CD4-positive, alpha-beta T cell (primary cell): ENCODE results near the gene PARD3B. TPM values are rescaled to one million over a fixed set of nuclear protein-coding genes. Genes with fewer than 3 reads are reported as not detected.

ENCODE experiments used
- ATAC-seq: fragments of 200-7000 bp; cut with Tn5 transposase; one replicate; pipeline ENCODE4 v1.10.0; 2022; ENCODE audit warnings: mild to moderate bottlenecking; ENCODE audit not compliant: poor library complexity
- CTCF ChIA-PET: fragments of 350-600 bp; sonication (Branson Sonifier 250); formaldehyde crosslinking; loops from one replicate; lab custom pipeline; 2021; ENCODE audit warnings: antibody characterized with exemption, inconsistent platforms; lab: Charles Lee
- POLR2A ChIA-PET: fragments of 350-600 bp; sonication (Branson Sonifier 250); formaldehyde crosslinking; loops from one replicate; lab custom pipeline; 2021; ENCODE audit warnings: antibody characterized with exemption, inconsistent platforms; lab: Charles Lee
- DNase-seq, 14 experiments: peaks; one replicate each; pipeline ENCODE4 v3.0.0-alpha.2; 2013 to 2020; ENCODE audit warnings: mixed read lengths in 2 of 14
- H3K27ac ChIP-seq, 2 donors: one replicate each; pipeline versions ENCODE4 v1.5.1 to v1.7.0; 2013; ENCODE audit warnings: low read length in 2 of 2, low read depth in 1 of 2, mild to moderate bottlenecking in 1 of 2
- H3K27me3 ChIP-seq, 2 experiments: 1 replicate in 1 of 2; 2 replicates in 1 of 2; pipeline versions ENCODE4 v1.6.1 to v1.7.0; 2013; ENCODE audit warnings: low read length in 2 of 2, control low read depth in 1 of 2, mild to moderate bottlenecking in 1 of 2, moderate library complexity in 1 of 2; ENCODE audit not compliant: insufficient read depth in 2 of 2, control insufficient read depth in 1 of 2
- H3K36me3 ChIP-seq: one replicate; pipeline ENCODE4 v1.6.1; 2013; ENCODE audit warnings: low read length, control low read depth; ENCODE audit not compliant: insufficient read depth
- H3K4me1 ChIP-seq: one replicate; pipeline ENCODE4 v1.6.1; 2013; ENCODE audit warnings: low read length, control low read depth; ENCODE audit not compliant: insufficient read depth
- H3K4me3 ChIP-seq: one replicate; pipeline ENCODE4 v1.5.1; 2013; ENCODE audit warnings: mild to moderate bottlenecking, low read length, moderate library complexity
- H3K9me3 ChIP-seq, 2 experiments: 1 replicate in 1 of 2; 2 replicates in 1 of 2; pipeline versions ENCODE4 v1.6.1 to v1.7.0; 2013; ENCODE audit warnings: low read length in 2 of 2, mild to moderate bottlenecking in 2 of 2, control low read depth in 1 of 2, moderate library complexity in 1 of 2; ENCODE audit not compliant: control insufficient read depth in 1 of 2, insufficient read depth in 1 of 2
- H3K27ac Mint-ChIP-seq: one replicate; pipeline ENCODE4 v1.8.0; 2020; ENCODE audit warnings: mixed read lengths
- H3K27me3 Mint-ChIP-seq: one replicate; pipeline ENCODE4 v1.8.0; 2021; ENCODE audit warnings: mixed read lengths
- H3K36me3 Mint-ChIP-seq: one replicate; pipeline ENCODE4 v1.8.0; 2021; ENCODE audit warnings: low read depth, mixed read lengths
- H3K4me1 Mint-ChIP-seq: one replicate; pipeline ENCODE4 v1.8.0; 2021; ENCODE audit warnings: low read depth, mixed read lengths
- H3K4me3 Mint-ChIP-seq: one replicate; pipeline ENCODE4 v1.8.0; 2020; ENCODE audit warnings: mild to moderate bottlenecking, mixed read lengths
- H3K9me3 Mint-ChIP-seq: one replicate; pipeline ENCODE4 v1.8.0; 2020; ENCODE audit warnings: mixed read lengths
- CTCF ChIP-seq: fragments of 200-600 bp; IDR thresholded peaks from one replicate; pipeline ENCODE4 v1.8.0; 2022; ENCODE audit warnings: antibody characterized with exemption, mild to moderate bottlenecking
- intact Hi-C, 2 experiments: fragments of 100-400 bp; cut with DNase I in 1 of 2; cut with micrococcal nuclease in 1 of 2; formaldehyde crosslinking; loops; one replicate each; pipeline versions ENCODE4 v1.15.1 to v1.9.0; 2023 to 2025; cut with DNase I, micrococcal nuclease
- total RNA-seq, 174 experiments: library from RNA in 2 of 174; stranded (reverse) in 2 of 174; gene quantifications; one replicate each; pipeline ENCODE4 v1.2.3 and lab custom pipeline; 2021 to 2026

PARD3B gene
- total RNA-seq, 2 experiments from 2014 or later: 0.87 to 1.9 TPM

DNA sequence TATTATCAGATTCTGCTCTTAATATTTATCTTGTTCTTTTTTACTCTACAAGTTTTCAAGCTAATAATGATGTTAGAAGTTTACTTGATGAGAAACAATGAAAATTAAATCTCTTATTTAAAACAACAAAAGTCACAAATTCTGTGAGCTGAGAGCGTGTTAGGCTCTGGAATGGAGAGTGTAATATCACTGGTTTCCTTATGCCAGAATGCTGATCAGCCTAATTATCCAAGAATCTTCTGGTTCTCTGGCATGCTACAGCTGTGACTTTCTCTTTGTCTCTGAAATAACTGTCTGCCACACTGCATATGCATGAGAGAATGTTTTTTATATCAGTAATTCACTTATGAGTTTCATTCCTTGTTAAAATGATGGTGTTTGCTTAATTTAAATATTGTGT, 236.7 kb downstream of the PARD3B start:
- Mint-ChIP-seq H3K27ac (no peak overlapping the region), H3K36me3 (no peaks in the 10 kb centered on the region), H3K4me1 (no peaks in the 10 kb centered on the region), H3K9me3 (no peaks in the 10 kb centered on the region), H3K27me3 (peaks cover 1% of the 10 kb centered on the region), H3K4me3 (no peak overlapping the region)
- ATAC-seq (no peak), DNase-seq (no peak)
- no peaks in the 10 kb centered on the region for H3K9me3 ChIP-seq
- intact Hi-C loops: no loop called here
- TF ChIP-seq CTCF: no peak
- POLR2A ChIA-PET: no interaction called here
- no peak overlapping the region for H3K27ac ChIP-seq
- CTCF ChIA-PET: no interaction called here
- H3K27me3 ChIP-seq: no peaks in the 10 kb centered on the region
- H3K36me3 ChIP-seq: no peaks in the 10 kb centered on the region
- H3K4me3 ChIP-seq: no peak overlapping the region
- no peaks in the 10 kb centered on the region for H3K4me1 ChIP-seq

DNA sequence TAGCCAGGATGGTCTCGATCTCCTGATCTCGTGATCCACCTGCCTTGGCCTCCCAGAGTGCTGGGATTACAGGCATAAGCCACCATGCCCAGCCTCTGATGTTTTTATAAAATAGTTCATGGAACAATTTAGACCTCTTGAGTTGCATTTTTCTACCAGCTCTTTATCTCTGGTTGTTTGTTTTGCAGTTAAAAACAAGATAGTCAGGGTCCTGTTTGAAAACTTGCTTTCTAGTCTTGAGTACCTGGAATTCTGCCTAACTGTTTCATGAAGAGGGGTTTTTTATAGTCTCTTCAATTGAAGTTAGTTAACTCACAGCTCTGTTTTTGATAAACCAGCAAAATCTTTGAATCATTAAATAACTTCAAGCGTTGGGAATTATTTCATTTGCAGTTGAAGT, 244.8 kb downstream of the PARD3B start:
- Mint-ChIP-seq H3K4me1 (no peaks in the 10 kb centered on the region), H3K27me3 (no peaks in the 10 kb centered on the region), H3K27ac (no peak overlapping the region), H3K9me3 (no peaks in the 10 kb centered on the region), H3K36me3 (no peaks in the 10 kb centered on the region), H3K4me3 (no peak overlapping the region)
- DNase-seq (no peak), ATAC-seq (no peak)
- intact Hi-C loops: no loop called here
- Histone ChIP-seq H3K4me1 (no peaks in the 10 kb centered on the region), H3K9me3 (no peaks in the 10 kb centered on the region), H3K27me3 (no peaks in the 10 kb centered on the region), H3K27ac (no peak overlapping the region), H3K36me3 (no peaks in the 10 kb centered on the region), H3K4me3 (no peak overlapping the region)
- ChIA-PET CTCF (no interaction called here), POLR2A (no interaction called here)
- TF ChIP-seq CTCF: no peak

DNA sequence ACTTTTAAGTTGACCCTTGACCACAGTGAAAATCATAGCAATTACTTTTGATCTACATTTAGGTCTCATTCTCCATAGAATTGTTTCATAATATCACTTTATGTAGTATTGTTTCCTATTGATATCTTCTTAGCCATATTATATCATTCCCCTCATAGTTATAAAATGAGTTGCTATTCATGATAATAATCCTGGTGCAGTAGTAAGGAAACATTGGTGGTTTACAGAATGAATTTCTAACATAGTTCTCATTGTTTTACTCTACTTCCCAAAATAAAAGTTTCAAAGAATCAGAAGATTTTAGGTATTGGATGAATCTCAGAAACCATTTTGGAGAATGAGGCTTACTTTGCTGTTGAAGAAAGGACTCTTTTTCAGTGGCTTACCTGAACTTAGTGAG, 246.0 kb downstream of the PARD3B start:
- no peak for DNase-seq
- Mint-ChIP-seq H3K27me3 (no peaks in the 10 kb centered on the region), H3K4me3 (no peak overlapping the region), H3K27ac (no peak overlapping the region), H3K9me3 (no peaks in the 10 kb centered on the region), H3K36me3 (no peaks in the 10 kb centered on the region), H3K4me1 (no peaks in the 10 kb centered on the region)
- H3K27ac ChIP-seq: no peak overlapping the region
- ChIA-PET CTCF (no interaction called here), POLR2A (no interaction called here)
- no peaks in the 10 kb centered on the region for H3K27me3 ChIP-seq
- no peak overlapping the region for H3K4me3 ChIP-seq
- no peaks in the 10 kb centered on the region for H3K4me1 ChIP-seq
- ATAC-seq: no peak
- H3K36me3 ChIP-seq: no peaks in the 10 kb centered on the region
- no peak for TF ChIP-seq CTCF
- H3K9me3 ChIP-seq: no peaks in the 10 kb centered on the region
- intact Hi-C loops: no loop called here
